ENCODE results near the gene AMBN. TPM values are rescaled to one million over a fixed set of nuclear protein-coding genes. Genes with fewer than 3 reads are reported as not detected.

The AMBN gene
- total RNA-seq, 1 donor from 2014 or later = not detected

DNA sequence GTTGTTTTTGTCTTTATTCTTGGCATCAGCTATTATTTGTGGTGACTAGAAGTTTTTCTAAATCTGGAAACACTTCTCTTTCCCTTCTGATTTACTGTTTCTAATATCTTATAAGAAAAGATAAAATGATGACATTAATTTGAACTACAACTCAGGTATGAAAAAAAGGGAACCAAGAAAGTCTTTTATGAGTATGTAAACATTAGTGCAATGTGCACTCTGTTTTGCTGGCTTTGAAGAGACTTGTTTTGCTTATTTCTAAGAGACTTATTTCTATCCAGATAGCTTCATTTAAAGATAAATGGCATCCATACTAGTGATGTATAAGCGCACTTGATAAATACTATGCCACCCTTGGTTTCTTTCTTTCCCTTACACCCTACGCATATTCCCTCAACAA lies 10.1 kb upstream of the AMBN start:
- H3K27ac Mint-ChIP-seq (ENCODE audit: unreplicated experiment) = no peak overlapping the region
- TF ChIP-seq, protein P1, sequence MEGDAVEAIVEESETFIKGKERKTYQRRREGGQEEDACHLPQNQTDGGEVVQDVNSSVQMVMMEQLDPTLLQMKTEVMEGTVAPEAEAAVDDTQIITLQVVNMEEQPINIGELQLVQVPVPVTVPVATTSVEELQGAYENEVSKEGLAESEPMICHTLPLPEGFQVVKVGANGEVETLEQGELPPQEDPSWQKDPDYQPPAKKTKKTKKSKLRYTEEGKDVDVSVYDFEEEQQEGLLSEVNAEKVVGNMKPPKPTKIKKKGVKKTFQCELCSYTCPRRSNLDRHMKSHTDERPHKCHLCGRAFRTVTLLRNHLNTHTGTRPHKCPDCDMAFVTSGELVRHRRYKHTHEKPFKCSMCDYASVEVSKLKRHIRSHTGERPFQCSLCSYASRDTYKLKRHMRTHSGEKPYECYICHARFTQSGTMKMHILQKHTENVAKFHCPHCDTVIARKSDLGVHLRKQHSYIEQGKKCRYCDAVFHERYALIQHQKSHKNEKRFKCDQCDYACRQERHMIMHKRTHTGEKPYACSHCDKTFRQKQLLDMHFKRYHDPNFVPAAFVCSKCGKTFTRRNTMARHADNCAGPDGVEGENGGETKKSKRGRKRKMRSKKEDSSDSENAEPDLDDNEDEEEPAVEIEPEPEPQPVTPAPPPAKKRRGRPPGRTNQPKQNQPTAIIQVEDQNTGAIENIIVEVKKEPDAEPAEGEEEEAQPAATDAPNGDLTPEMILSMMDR (IDR thresholded peaks at IDR 0.05; ENCODE audit: unreplicated experiment) = no peak
- H3K4me1 Mint-ChIP-seq (ENCODE audit: unreplicated experiment) = no peaks in the 10 kb centered on the region
- no peaks in the 10 kb centered on the region for H3K27me3 Mint-ChIP-seq (ENCODE audit: unreplicated experiment)
- no peaks in the 10 kb centered on the region for H3K9me3 Mint-ChIP-seq (ENCODE audit: unreplicated experiment)
- no peak for DNase-seq (ENCODE audit: low spot score)
- H3K36me3 Mint-ChIP-seq (ENCODE audit: low read depth, unreplicated experiment) = no peaks in the 10 kb centered on the region
- H3K4me3 Mint-ChIP-seq (ENCODE audit: unreplicated experiment) = no peak overlapping the region

DNA sequence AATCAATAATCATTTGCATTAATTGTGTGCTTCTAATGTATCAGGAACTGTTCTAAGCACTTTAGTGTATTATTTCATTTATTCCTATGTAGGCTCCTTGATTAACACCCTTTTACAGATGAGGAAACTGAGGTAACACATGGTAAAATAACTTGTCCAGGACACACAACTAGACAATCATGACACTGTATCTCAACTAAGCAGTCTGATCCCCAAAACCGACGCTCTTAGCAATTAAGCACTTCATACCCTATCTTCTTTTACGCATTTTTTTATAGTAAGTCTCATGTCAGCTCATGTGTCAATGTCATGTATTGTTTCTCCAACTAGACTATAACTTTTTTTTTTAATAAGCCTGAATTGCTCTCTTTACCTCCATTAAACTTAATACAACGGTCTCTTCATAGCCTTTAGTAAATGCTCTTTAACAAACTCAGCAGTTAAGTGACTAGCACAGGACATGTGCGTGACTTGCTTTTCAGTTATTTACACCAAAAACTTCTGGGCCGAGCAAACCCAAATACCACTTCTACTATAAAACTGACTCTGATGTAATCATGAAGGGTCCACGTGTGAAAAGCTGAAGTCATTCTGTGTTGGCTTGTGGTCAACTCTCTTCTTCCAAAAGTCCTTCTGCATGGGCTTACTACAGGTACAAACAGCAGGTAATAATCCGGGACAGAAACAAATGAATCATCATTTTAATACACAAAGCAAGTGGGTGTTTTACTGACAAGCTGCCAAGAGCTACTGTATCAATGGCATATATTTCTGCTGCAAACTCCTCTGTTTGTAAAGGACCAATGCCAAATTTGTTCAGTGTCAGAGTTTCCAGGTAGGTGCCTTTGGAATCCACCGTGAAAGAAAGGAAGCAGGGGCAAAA lies 7.9 kb upstream of the AMBN start:
- no peaks in the 10 kb centered on the region for H3K27me3 Mint-ChIP-seq (ENCODE audit: unreplicated experiment)
- no peak for DNase-seq (ENCODE audit: low spot score)
- H3K9me3 Mint-ChIP-seq (ENCODE audit: unreplicated experiment) = no peaks in the 10 kb centered on the region
- H3K27ac Mint-ChIP-seq (ENCODE audit: unreplicated experiment) = no peak overlapping the region
- H3K36me3 Mint-ChIP-seq (ENCODE audit: low read depth, unreplicated experiment) = no peaks in the 10 kb centered on the region
- H3K4me3 Mint-ChIP-seq (ENCODE audit: unreplicated experiment) = no peak overlapping the region
- no peaks in the 10 kb centered on the region for H3K4me1 Mint-ChIP-seq (ENCODE audit: unreplicated experiment)
- TF ChIP-seq, protein P1 (IDR thresholded peaks at IDR 0.05; ENCODE audit: unreplicated experiment) = no peak

DNA sequence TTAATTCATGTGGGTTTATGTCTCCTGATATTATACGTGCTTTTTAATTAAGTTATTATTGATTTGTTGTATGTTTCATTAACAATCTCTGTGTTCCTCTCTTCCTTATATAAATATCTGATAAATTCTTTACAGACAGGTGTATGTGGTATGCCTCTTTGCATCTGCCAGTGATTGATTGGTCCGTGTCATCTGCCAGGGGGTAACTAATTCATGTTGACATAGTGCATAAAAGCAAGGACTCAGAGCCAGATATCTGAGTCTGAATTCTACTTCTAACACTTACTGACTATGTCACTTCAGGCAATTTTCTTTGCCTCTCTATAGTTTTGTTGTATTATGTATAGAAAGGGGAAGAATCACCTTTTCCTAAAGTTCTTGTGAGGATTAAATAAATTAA lies 5.2 kb upstream of the AMBN start:
- Mint-ChIP-seq H3K9me3 (ENCODE audit: unreplicated experiment) (no peaks in the 10 kb centered on the region), H3K36me3 (ENCODE audit: low read depth, unreplicated experiment) (no peaks in the 10 kb centered on the region), H3K4me1 (ENCODE audit: unreplicated experiment) (no peaks in the 10 kb centered on the region), H3K27me3 (ENCODE audit: unreplicated experiment) (no peaks in the 10 kb centered on the region), H3K27ac (ENCODE audit: unreplicated experiment) (no peak overlapping the region), H3K4me3 (ENCODE audit: unreplicated experiment) (no peak overlapping the region)
- TF ChIP-seq, protein P1 (IDR thresholded peaks at IDR 0.05; ENCODE audit: unreplicated experiment) = no peak
- DNase-seq (ENCODE audit: low spot score) = no peak

DNA sequence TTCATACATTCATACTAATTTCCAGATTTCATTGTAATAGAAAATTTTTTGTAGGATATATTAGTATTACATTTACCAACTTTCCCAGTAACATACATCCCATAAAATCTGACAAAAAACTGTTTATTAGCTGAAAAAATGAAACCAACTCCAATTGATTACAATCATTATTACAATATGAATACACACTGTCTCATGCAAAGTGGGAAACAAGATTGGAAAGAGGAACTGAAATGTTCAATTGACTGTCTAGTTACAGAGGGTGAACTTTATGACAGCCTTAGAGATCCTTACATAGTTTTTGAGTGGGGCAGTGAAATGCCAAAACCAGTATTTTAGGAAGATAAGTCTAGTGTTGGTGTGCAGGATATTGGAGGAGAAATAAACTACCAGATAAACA lies 2.3 kb upstream of the AMBN start:
- DNase-seq (ENCODE audit: low spot score) = no peak
- H3K4me3 Mint-ChIP-seq (ENCODE audit: unreplicated experiment) = no peak overlapping the region
- TF ChIP-seq, protein P1 (IDR thresholded peaks at IDR 0.05; ENCODE audit: unreplicated experiment) = no peak
- H3K9me3 Mint-ChIP-seq (ENCODE audit: unreplicated experiment) = no peaks in the 10 kb centered on the region
- no peak overlapping the region for H3K27ac Mint-ChIP-seq (ENCODE audit: unreplicated experiment)
- no peaks in the 10 kb centered on the region for H3K4me1 Mint-ChIP-seq (ENCODE audit: unreplicated experiment)
- H3K27me3 Mint-ChIP-seq (ENCODE audit: unreplicated experiment) = no peaks in the 10 kb centered on the region
- no peaks in the 10 kb centered on the region for H3K36me3 Mint-ChIP-seq (ENCODE audit: low read depth, unreplicated experiment)

DNA sequence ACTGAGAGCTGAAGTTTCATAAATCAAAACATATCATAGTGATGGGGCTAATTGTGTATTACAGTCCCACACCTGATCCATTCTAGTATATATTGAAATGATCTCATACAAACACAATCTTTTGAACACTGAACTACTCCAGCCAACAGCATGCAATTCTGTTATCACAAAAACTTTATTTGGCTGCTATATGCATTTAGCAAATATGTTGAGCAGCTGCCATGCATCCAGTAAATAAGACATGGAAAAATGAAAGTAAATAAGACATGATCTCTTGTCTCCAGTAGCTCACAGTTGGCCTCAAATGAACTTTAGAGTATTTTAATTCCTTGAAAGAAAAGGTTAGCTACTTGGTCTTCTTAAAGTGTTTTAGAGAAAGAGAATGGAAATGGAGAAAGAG lies 2.1 kb downstream of the AMBN start:
- no peak overlapping the region for H3K27ac Mint-ChIP-seq (ENCODE audit: unreplicated experiment)
- no peaks in the 10 kb centered on the region for H3K27me3 Mint-ChIP-seq (ENCODE audit: unreplicated experiment)
- DNase-seq (ENCODE audit: low spot score) = no peak
- no peaks in the 10 kb centered on the region for H3K4me1 Mint-ChIP-seq (ENCODE audit: unreplicated experiment)
- no peak overlapping the region for H3K4me3 Mint-ChIP-seq (ENCODE audit: unreplicated experiment)
- TF ChIP-seq, protein P1 (IDR thresholded peaks at IDR 0.05; ENCODE audit: unreplicated experiment) = no peak
- H3K36me3 Mint-ChIP-seq (ENCODE audit: low read depth, unreplicated experiment) = no peaks in the 10 kb centered on the region
- no peaks in the 10 kb centered on the region for H3K9me3 Mint-ChIP-seq (ENCODE audit: unreplicated experiment)
